Endodermal cell (in vitro differentiated cells): ENCODE data around the gene QSOX2. TPM values are rescaled to one million over a fixed set of nuclear protein-coding genes. Genes with fewer than 3 reads are reported as not detected.

ENCODE experiments used
- DNase-seq: peaks from one replicate; pipeline ENCODE4 v3.0.0-alpha.2; 2017
- H3K27ac ChIP-seq: 2 replicates; pipeline ENCODE4 v1.5.1; 2013; ENCODE audit warnings: mild to moderate bottlenecking, low read depth, low read length, moderate library complexity
- H3K27me3 ChIP-seq: 2 replicates; pipeline ENCODE4 v1.6.1; 2013; ENCODE audit warnings: mild to moderate bottlenecking, low read length, moderate library complexity; ENCODE audit not compliant: insufficient read depth, control insufficient read depth, poor library complexity, severe bottlenecking
- H3K36me3 ChIP-seq: 2 replicates; pipeline ENCODE4 v1.7.0; 2013; ENCODE audit warnings: mild to moderate bottlenecking, low read length, moderate library complexity; ENCODE audit not compliant: control insufficient read depth, insufficient read depth
- H3K4me1 ChIP-seq: one replicate; pipeline ENCODE4 v1.7.0; 2013; ENCODE audit warnings: low read length; ENCODE audit not compliant: control insufficient read depth, insufficient read depth
- H3K4me3 ChIP-seq: 2 replicates; pipeline ENCODE4 v1.5.1; 2013; ENCODE audit warnings: mild to moderate bottlenecking, low read length, moderate library complexity
- H3K9ac ChIP-seq: 2 replicates; pipeline ENCODE4 v1.6.1; 2013; ENCODE audit warnings: mild to moderate bottlenecking, low read length, moderate library complexity; ENCODE audit not compliant: poor library complexity, severe bottlenecking; ENCODE audit errors: extremely low read depth
- H3K9me3 ChIP-seq: 2 replicates; pipeline ENCODE4 v1.6.1; 2013; ENCODE audit warnings: mild to moderate bottlenecking, low read length, moderate library complexity; ENCODE audit not compliant: control insufficient read depth
- H3K27ac Mint-ChIP-seq: 2 replicates; pipeline ENCODE4 v1.8.0; 2020; ENCODE audit warnings: mixed read lengths
- H3K27me3 Mint-ChIP-seq: 2 replicates; pipeline ENCODE4 v1.8.0; 2021; ENCODE audit warnings: mild to moderate bottlenecking, mixed read lengths; ENCODE audit not compliant: insufficient read depth
- H3K36me3 Mint-ChIP-seq: 2 replicates; pipeline ENCODE4 v1.8.0; 2020; ENCODE audit warnings: low read depth, mixed read lengths
- H3K4me1 Mint-ChIP-seq: 2 replicates; pipeline ENCODE4 v1.8.0; 2020; ENCODE audit warnings: mixed read lengths
- H3K4me3 Mint-ChIP-seq: 2 replicates; pipeline ENCODE4 v1.8.0; 2020; ENCODE audit warnings: mild to moderate bottlenecking, moderate library complexity, mixed read lengths
- H3K9me3 Mint-ChIP-seq: 2 replicates; pipeline ENCODE4 v1.8.0; 2020; ENCODE audit warnings: mild to moderate bottlenecking, mixed read lengths
- CTCF ChIP-seq: fragments of 200-600 bp; sonication (generic); conservative IDR thresholded peaks from 2 replicates; pipeline ENCODE4 v1.5.0; 2021; ENCODE audit warnings: antibody characterized with exemption, mild to moderate bottlenecking
- WGBS, 2 experiments: methylation state at CpG; one replicate each; pipeline versions ENCODE4 v1.1.5 to v1.1.7; 2013; ENCODE audit warnings: missing lambda C conversion rate in 2 of 2, mixed read lengths in 1 of 2; ENCODE audit not compliant: insufficient coverage in 1 of 2, insufficient read length in 1 of 2; 5-methylcytosine and 5-hydroxymethylcytosine counted together
- total RNA-seq, 2 donors: library from RNA; stranded (reverse); fragmentation: NEBNext Ultra II Directional in 1 of 2; extraction: Animal tissue kit (Norgen Biotek cat#: 25700) in 1 of 2; gene quantifications; 2 replicates in 1 of 2; 3 replicates in 1 of 2; pipeline ENCODE4 v1.2.1, GENCODE V29; 2021

The QSOX2 gene
- total RNA-seq, 2 donors from 2014 or later: 22.0 to 26.3 TPM

GRCh38 chr9:136179761-136180160 lies 65.9 kb downstream of the QSOX2 start:
- Histone ChIP-seq H3K4me1 (peaks cover 12% of the 10 kb centered on the region), H3K27me3 (no peaks in the 10 kb centered on the region), H3K27ac (no peak overlapping the region), H3K36me3 (no peaks in the 10 kb centered on the region), H3K9me3 (no peaks in the 10 kb centered on the region), H3K4me3 (no peak overlapping the region), H3K9ac (no peak overlapping the region)
- H3K27me3 Mint-ChIP-seq: no peaks in the 10 kb centered on the region
- no peak for TF ChIP-seq CTCF
- WGBS, 2 experiments: 93 to 96% methylated on average over 11 to 13 of the region's 13 CpGs
- no peak overlapping the region for H3K27ac Mint-ChIP-seq
- H3K4me3 Mint-ChIP-seq: no peak overlapping the region
- peaks cover 15% of the 10 kb centered on the region for H3K4me1 Mint-ChIP-seq
- no peaks in the 10 kb centered on the region for H3K9me3 Mint-ChIP-seq
- DNase-seq: no peak
- no peaks in the 10 kb centered on the region for H3K36me3 Mint-ChIP-seq

GRCh38 chr9:136179101-136179616 lies 66.5 kb downstream of the QSOX2 start:
- Mint-ChIP-seq H3K27ac (peak overlapping the region; percentile 26), H3K27me3 (no peaks in the 10 kb centered on the region), H3K36me3 (no peaks in the 10 kb centered on the region), H3K4me3 (no peak overlapping the region), H3K4me1 (peaks cover 15% of the 10 kb centered on the region), H3K9me3 (no peaks in the 10 kb centered on the region)
- no peak for TF ChIP-seq CTCF
- no peak overlapping the region for H3K4me3 ChIP-seq
- no peaks in the 10 kb centered on the region for H3K9me3 ChIP-seq
- no peaks in the 10 kb centered on the region for H3K27me3 ChIP-seq
- 63 to 68% methylated on average over 2 to 12 of the region's 12 CpGs for WGBS, 2 experiments
- no peak overlapping the region for H3K27ac ChIP-seq
- peak overlapping the region; percentile 21 for H3K9ac ChIP-seq
- no peaks in the 10 kb centered on the region for H3K36me3 ChIP-seq
- peaks cover 12% of the 10 kb centered on the region for H3K4me1 ChIP-seq
- DNase-seq: no peak

GRCh38 chr9:136178773-136179075 lies 66.9 kb downstream of the QSOX2 start:
- no peaks in the 10 kb centered on the region for H3K36me3 Mint-ChIP-seq
- H3K27me3 Mint-ChIP-seq: no peaks in the 10 kb centered on the region

More at GRCh38 chr9:136178773-136179075, 66.9 kb downstream of the QSOX2 start:
- no peak overlapping the region for H3K4me3 ChIP-seq
- H3K27ac Mint-ChIP-seq: peak overlapping the region; percentile 26
- no peaks in the 10 kb centered on the region for H3K9me3 ChIP-seq
- H3K4me3 Mint-ChIP-seq: no peak overlapping the region
- peaks cover 12% of the 10 kb centered on the region for H3K4me1 ChIP-seq
- no peaks in the 10 kb centered on the region for H3K9me3 Mint-ChIP-seq
- TF ChIP-seq CTCF: no peak
- WGBS, 2 experiments: 59 to 62% methylated on average over 4 to 7 of the region's 8 CpGs
- DNase-seq: no peak
- no peak overlapping the region for H3K27ac ChIP-seq
- H3K9ac ChIP-seq: peak overlapping the region; percentile 21
- no peaks in the 10 kb centered on the region for H3K36me3 ChIP-seq
- peaks cover 15% of the 10 kb centered on the region for H3K4me1 Mint-ChIP-seq
- H3K27me3 ChIP-seq: no peaks in the 10 kb centered on the region
